ENCODE data around the gene KDELR3.

The KDELR3 gene

GRCh38 chr22:38484244-38484643 lies 16.3 kb downstream of the KDELR3 start:
- no peak for DNase-seq

- no peak for DNase-seq
These were observed 17.9 kb downstream of the KDELR3 start for GRCh38 chr22:38485783-38486182.

- no peak for DNase-seq
These were observed 20.1 kb downstream of the KDELR3 start for GRCh38 chr22:38487946-38488345.

- DNase-seq = no peak
These were observed 21.2 kb downstream of the KDELR3 start for GRCh38 chr22:38489142-38489541.

GRCh38 chr22:38489561-38490145 lies 21.8 kb downstream of the KDELR3 start:
- DNase-seq = no peak

- no peak for DNase-seq
These were observed 22.6 kb downstream of the KDELR3 start for GRCh38 chr22:38490475-38490874.

GRCh38 chr22:38490915-38491314 lies 23.0 kb downstream of the KDELR3 start:
- DNase-seq = no peak

GRCh38 chr22:38491707-38492348 lies 23.9 kb downstream of the KDELR3 start:
- no peak for DNase-seq

- DNase-seq = no peak
These were observed 26.6 kb downstream of the KDELR3 start for GRCh38 chr22:38494498-38494897.

- DNase-seq = no peak
These were observed 27.0 kb downstream of the KDELR3 start for GRCh38 chr22:38494939-38495338.

GRCh38 chr22:38497869-38498268 lies 30.0 kb downstream of the KDELR3 start:
- no peak for DNase-seq

GRCh38 chr22:38501797-38502672 lies 34.1 kb downstream of the KDELR3 start:
- DNase-seq = no peak

- no peak for DNase-seq
These were observed 35.1 kb downstream of the KDELR3 start for GRCh38 chr22:38503021-38503420.

GRCh38 chr22:38504731-38505540 lies 37.0 kb downstream of the KDELR3 start:
- peak; percentile 4 to 27 for DNase-seq

- DNase-seq = peak; percentile 23 to 53
These were observed 37.7 kb downstream of the KDELR3 start for GRCh38 chr22:38505541-38506117.

- DNase-seq = peak; percentile 86 to 93
These were observed 38.4 kb downstream of the KDELR3 start, which contains the start of gene DDX17 for GRCh38 chr22:38506118-38506962. TSS of gene DDX17 (minus strand) at chr22:38506311.

- no peak for DNase-seq
These were observed 42.6 kb downstream of the KDELR3 start for GRCh38 chr22:38510416-38510970.

GRCh38 chr22:38513063-38513462 lies 45.2 kb downstream of the KDELR3 start:
- DNase-seq = no peak

GRCh38 chr22:38518620-38519019 lies 50.7 kb downstream of the KDELR3 start:
- no peak for DNase-seq

- no peak for DNase-seq
These were observed 51.8 kb downstream of the KDELR3 start for GRCh38 chr22:38519453-38520250.
